NCI-H69 (cell line): ENCODE results near the gene NEK2.
"Not testable (repeated sequence)": the region's sequence is repeated elsewhere in the genome, so short reads cannot be mapped to it uniquely, and the experiment has no call there.

Experiments used
- DNase-seq: peaks from one replicate; lab custom pipeline; 2025; lab: John Stamatoyannopoulos, UW

NEK2 gene

DNA sequence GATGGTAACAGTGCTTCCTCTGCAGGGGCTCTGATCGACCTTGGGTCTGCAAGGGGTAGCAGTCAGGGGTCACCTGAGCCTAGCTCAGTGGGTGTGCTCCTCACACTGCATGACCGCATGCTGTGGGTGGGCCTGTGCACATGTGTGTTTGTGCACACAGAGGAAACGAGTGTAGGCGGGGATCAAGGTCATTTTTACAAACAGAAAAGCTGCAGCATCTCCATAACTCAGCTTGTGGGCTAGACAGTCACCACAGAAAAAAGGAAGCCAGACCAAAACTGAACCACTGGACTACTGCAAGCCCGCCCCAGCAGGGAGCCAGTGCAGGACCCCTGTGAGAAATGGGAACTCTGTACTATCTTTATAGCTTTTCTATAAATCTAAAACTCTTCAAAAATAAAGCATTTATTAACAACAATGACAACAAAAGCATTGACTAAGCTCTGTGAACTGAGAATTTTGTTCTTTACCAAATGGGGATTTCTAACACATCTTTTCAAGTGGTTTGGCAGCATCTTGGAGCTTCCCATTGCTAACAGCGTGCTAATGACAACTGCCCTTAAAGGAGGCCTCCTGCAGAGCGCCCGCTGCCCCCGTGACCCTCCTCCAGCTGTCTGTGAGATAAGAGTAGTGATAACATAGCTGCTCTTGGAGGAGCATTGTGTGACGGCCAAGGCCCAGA is 19.9 kb upstream of the NEK2 start:
- DNase-seq, result no peak

DNA sequence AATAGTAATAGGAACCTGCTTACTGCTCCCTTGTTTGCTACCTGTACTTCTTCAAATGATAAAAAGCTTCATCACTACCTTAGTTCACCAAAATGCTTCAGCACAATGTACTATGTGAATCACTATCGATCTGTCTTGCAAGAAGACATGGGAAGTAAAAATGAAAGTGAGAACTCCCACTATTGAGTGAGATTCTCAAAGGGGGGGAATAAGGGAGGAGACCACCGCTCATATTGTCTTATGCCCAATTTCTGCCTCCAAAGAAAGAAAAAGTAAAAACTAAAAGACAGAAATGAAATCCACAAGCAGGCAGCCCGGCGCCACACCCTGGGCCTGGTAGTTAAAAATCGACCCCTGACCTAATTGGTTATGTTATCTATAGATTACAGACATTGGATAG is 18.5 kb upstream of the NEK2 start:
- not testable (repeated sequence) for DNase-seq

DNA sequence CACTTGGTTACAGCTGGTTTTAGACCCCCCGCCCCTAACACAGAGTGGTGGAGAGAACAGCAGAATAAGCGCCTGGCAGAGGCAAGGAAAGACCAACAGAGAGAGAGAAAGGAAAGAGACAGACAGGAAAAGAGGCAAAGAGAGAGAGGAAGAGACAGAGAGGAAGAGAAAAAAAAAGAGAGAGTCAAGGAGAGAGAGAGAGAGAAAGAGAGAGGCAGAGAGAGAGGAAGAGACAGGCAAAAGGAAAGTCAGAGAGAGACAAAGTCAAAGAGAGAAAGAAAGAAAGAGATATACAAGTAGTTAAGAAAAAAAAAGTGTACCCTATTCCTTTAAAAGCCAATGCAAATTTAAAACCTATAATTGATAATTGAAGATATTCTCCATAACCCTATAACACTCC is 13.0 kb upstream of the NEK2 start:
- DNase-seq, result no peak

DNA sequence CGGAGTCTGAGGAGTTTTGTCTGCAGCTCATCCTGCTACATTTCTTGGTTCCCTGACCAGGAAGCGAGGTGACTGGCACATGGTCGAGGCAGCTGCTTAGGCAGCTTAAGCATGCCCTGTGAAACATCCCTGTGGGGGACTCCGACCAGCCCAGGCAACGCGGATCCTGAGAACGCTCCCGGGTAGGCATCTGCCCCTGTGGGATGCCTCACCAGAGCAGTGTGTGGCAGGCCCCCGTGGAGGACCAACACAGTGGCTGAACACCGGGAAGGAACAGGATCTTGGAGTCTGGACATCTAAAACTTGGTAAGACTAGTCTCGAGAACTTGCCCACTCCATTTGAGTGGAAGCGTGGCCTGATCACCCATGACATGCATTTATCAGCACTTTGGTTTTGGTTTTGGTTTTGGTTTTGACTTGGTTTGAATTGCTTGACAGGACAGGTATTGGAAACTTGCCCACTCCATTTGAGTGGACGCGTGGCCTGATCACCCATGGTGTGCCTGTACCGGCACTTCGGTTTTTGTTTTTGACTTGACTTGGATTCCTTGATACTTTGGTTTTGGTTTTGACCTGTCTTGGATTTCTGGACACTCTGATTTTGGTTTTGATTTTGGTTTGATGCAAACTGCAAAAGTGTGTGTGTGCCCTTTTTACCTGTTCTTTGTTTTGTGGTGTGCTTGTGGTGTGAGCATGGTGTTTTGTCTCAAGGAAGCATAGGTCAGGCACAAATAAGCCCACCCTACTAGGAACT is 12.2 kb upstream of the NEK2 start:
- DNase-seq, result no peak

DNA sequence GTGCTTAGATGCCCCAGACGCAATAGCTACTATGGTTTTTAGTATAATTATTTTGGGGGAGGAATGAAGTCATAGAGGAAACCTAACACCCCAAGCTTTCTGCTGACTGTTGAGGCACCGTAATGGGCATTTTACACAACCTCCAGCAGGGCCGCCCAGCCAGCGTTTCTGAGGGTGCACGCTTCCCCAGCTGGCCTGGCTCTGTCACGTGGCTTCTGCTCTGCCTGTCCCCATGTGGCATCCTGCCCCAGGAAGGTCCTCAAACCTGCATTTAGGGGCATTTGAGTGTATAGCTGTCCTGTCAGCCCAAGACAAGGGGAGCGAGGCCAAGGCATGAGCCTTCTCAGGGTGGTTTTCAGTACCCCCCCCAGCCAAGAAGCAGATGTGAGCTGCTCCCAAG is 10.4 kb upstream of the NEK2 start:
- DNase-seq, result no peak

DNA sequence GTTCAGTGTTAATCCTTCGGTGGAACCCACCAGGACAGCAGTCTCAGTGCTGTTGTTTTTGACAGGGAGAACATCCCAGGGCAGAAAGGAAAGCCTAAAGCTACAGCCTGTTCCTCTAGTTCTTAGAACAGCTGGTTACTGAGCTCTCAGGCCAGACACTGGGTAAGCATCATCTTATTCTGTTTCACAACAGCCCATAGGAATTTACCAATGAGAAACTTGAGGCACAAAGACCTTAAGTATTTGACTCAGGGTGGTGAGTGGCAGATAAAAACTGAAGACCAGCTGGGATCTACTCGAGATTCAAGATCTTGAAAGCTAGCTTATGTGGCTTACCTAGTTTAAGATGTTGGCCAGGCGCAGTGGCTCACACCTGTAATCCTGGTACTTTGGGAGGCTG is 9.4 kb upstream of the NEK2 start:
- no peak for DNase-seq

DNA sequence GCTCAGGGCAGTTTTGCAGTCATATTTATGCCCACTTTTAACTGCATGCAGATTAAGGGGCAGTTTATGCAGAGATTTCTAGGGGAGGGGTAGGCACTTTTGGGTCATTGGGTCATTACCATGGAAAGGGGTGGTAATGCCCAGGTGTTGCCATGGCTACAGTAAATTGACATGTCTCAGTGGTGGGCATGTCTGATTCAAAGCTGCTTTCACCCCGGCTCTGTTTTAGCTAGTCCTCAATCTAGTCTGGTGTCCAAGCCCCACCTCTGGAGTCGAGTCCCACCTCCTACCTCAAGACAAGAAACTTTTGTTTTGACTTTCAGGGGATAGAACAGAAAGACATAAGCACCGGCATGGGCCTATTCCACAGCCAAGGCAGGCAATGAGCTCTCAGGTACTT is 8.9 kb upstream of the NEK2 start:
- no peak for DNase-seq

DNA sequence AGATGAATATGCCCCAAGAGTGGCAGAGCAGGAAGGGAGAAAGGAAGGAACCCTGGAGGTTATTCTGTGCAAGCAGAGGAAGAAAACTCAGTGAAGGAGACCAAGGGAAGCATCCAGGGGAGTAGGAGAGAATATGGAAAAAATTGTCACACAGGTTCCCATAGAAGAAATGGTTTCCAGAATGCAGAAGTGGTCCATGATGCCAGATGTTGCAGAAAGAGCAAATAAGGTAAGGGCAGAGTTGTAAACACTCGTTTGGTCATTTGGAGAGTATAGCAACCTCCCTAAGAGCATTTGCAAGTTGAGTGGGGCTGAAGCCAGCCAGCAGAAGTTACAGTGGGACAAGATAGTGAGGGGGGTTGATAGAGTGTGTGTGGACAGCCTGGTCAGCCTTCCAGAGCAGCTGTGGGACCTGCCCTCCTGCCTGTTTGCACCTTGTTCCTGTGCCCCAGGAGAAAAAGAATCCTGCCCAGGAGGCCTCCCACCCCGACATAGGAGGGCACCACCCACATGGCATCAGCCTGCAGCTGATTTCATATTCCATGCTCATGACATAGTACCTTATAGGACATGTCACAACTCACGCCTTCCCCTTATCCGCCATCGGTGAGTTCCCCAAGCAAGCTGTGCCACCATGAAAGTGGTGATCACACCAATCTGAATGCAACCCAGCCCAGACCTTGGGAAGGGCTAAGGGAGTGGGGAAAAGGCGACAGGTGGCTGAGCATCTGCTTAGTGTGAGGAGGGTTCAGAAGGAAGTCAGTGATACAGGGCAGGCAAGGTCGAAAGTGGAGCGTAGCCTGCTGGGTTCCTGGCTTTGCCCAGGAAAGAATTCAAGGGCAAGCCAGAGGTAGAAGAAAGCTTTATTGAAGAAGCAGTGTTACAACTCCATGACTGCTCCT is 8.2 kb upstream of the NEK2 start:
- peak; percentile 76 for DNase-seq

DNA sequence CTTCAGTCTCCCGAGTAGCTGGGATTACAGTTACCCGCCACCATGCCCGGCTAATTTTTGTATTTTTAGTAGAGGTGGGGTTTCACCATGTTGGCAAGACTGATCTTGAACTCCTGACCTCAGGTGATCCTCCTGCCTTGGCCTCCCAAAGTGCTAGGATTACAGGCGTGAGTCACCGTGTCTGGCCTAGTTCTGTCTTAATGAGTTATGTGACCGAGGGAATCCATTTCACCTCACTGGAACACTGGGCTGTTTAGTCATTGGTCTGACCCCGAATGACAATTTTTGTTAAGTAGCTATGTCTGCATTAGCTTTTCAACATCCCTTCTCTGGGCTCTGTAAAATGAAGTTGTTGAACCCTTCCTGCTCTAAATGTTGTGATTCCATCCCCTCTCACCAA is 6.8 kb upstream of the NEK2 start:
- not testable (repeated sequence) for DNase-seq

DNA sequence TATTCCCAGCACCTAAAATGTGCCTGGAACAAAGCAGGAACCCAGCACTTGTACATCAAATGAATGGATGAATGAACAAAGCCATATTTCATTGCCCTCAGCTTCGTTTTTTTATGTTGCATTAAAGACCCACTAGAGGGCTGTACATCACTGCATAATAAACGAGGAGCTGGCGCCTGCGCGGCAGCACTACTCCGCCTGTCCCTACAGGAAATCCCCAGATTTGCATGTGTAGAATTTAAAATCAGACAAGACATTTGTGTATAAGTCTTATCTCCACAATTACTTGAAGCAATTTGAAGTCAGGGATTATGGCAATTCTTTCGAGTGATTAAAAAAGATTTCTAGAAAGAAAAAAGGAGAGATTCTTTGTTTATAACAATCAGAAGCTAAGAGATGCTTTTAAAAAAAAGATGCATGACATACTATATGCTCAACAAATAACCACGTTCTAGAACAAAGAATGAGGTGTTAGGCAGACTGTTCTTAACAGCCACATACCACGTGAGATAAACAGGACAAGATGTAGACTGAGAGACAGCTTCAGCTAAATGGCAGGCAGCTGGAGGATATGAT is 5.4 kb upstream of the NEK2 start:
- peak; percentile 96 for DNase-seq

DNA sequence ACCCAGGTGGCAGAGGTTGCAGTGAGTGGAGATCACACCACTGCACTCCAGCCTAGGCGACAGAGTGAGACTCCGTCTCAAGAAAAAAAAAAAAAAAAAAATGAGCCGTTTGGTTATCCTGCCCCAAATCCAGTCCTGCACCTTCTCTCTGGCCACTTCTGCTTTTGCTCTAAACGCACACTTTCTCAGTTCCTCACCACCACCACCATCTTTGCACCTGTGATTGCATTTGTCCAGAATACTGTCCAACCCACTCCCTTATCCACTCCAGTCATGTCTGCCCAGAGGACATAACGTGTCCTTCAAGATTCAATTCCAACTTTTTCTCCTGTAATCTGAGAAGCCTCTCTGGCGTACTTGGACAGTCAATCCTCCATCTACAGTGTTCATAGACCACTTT is 2.2 kb upstream of the NEK2 start:
- no peak for DNase-seq

DNA sequence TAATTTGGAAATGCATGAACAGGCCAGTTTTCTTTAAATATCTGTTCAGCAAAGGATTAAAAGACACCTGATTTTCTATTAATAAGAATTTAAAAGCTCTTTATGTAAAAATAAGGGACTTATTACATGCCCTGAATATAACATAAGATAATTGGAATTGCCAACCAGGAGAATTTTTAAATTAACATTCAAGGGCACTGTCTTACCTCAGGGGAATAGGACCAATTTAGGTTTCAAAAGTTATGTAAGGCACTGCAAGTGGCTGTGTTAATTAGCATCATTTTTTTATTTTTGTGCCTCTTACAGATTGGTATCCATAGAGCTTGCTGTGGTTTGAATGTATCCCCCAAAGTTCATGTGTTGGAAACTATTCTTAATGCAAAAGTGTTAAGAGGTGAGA is 1.3 kb upstream of the NEK2 start:
- DNase-seq, result no peak

DNA sequence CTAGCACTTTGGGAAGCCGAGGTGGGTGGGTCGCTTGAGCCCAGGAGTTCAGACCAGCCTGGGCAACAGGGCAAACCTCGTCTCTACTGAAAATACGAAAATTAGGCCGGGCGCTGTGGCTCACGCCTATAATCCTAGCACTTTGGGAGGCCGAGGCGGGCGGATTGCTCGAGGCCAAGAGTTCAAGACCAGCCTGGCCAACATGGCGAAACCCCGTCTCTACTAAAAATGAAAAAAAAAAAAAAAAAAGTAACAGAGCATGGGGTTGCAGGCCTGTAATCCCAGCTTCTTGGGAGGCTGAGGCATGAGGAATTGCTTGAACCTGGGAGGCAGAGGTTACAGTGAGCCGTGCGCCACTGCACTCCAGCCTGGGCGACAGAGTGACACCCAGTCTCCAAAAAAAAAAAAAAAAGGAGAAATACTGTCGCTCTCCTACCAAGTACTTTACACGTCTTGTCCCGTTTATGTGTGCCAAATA is 724 bp upstream of the NEK2 start:
- DNase-seq, result no peak

DNA sequence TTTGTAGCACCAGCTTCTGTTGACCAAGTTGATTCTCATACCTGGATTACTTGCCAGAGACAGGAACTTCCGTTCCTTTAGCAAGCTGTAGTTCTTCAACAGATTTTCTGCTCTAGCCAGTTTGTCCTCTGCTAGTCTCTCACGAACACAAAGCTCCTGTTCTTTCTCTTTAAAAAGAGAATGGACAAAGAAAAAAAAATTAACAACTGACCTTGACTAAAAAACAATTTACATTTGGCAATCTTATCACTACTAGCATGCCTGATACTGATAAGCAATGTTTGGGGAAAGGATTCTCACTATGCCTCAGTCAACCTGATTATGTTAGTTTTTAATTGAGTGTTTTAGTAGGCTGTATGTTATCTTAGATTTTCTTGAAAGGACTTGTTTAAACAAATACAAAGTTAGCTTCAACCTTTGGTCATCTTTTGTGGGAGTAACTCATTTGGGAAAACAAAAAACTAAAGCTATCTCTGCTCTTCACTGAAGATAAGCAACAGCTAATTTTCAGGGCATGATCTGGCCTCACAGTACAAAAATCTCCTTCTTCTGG is 8.3 kb downstream of the NEK2 start:
- no peak for DNase-seq

DNA sequence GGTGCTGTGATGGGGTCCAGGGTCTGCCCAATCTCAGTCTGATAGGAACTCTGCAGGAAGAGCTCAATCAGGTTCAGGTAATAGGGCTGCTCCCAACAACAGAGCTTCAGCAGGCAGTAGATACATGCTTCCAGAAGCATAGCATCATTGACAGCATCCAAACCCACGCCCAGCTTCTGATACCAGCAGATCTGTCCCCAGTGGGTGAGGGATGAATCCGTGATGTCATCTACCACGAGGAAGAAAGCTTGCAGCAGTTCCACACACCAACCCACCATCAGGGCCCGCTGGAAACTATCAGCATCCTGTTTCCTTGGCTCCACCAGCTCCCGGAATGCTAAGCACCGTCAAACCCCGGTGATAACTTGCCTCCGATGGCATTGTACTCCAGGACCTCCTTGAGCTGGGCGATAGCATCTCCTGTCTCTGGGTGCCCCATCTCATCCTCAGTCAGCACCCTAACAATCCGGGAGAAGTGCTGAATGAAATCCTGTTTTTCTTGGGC is 14.7 kb downstream of the NEK2 start:
- DNase-seq, result no peak

DNA sequence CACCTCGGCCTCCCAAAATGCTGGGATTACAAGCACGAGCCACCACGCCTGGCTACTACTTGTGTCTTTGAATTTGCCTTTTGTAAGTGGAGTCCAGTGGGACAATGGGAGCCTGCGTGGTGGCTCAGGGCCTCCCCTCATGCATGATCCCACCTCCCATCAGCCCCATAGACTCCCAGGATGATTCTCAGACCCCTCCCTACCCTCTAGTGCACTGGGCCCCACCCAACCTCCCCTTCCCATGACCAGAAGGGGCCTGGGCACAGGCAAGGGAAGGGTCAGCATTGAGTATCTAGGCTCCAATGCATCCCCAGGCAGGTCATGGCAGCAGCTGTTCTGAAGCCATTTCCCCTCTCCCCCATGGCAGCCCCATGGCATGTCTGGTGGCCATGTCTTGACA is 18.7 kb downstream of the NEK2 start:
- no peak for DNase-seq

DNA sequence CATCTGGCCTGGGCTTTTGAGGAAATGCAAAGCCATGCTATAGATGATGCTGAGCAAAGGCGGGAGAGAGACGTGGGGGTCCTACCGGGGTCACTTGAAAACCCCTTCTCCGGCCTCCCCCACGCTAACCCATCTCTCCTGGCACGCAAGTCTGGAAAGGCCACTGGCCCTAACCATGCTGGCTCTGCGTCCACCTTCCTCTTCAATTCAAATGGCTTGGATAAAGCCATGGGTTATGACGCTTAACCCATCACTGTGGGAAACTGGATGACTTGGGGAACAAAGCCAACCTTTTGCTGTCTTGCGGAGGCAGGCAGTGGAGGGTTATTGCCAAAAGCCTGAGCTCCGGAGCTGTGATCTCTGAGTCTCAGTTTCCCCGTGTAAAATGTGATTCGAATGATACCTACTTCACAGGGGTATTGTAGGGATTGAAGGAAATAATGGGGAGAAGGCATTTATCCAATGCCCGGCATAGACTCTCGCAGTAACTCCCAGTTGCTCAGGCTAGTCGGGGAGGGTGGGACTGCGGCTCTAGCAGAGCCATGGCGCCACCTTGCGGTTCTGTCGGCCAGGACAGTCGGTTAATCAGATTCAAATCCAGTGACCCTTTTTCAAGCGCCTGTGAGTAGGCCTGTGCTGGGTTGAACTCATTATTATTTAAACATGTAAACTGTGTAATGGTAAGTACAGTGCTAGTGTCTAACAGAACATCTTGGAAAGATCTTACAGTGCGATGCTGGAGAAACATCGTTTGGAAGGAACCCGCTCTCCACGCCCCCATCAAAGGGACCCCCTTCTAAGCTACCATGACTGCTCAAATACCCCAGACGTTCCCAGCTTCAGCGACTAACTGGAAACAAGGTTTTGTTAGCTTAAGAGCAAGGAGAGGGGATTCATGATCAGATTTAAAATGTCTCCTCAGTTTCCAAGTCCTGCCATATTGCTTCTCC is 20.3 kb downstream of the NEK2 start:
- peak; percentile 89 for DNase-seq

DNA sequence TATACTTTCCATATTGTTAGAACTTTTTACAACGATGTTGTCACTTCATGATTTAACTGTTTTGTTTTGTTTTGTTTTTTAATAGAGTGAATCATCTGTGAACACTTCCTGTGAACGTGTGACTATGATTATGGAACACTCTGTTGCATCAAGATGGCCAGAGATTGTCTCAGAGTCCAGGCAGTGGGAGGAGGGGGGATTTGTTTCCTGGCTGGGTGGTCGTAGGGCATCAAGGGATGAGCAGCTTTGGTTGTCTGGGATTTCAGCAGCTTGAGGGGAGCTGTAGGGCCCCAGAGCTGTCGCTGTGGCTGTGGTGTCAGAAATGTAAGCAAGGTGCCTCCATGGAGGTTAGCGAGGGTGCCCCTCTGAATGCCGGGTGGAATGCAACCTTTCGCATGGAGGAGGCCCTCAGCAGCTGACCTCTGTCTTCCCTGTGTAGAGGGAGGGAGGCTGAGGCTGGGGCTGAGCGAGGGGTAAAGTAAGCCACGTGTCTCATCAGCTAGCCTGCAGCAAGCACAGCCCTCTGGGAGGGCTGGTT is 21.4 kb downstream of the NEK2 start:
- DNase-seq, result no peak

DNA sequence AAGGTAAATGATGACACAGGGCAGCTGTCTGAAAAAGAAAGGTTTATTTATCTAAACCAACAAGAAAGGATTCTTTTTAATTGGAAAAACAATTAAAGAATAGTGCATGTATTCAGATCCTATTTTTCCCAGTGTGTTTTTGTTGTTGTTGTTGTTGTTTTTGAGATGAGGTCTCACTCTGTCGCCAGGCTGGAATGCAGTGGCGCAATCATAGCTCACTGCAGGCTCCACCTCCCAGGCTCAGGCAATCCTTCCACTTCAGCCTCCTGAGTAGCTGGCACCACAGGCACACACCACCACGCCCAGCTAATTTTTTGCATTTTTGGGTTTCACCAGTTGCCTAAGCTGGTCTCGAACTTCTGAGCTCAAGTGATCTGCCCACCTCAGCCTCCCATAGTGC is 22.1 kb downstream of the NEK2 start:
- no peak for DNase-seq

DNA sequence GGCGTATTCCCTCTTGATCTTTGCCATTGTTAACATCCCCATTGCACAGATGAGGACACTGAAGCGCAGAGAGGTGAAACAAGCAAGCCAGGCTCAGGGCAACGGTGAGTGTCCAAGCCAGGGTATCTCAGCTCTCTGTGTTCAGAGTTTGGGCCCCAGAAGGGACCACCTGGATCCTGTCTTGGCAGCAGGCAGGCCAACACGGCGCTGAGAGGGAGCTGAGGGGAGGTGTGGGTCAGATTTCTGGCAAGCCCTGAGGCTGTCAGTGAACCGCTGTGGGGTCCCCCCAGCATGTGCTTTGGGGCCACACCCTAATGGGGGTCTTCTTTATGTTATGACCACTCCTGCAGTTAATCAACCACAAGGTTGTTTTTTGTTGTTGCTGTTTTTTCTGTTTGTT is 23.1 kb downstream of the NEK2 start:
- no peak for DNase-seq
